Endothelial cell of umbilical vein (primary cell): Measurements from ENCODE around the gene LHPP. TPM values are rescaled to one million over a fixed set of nuclear protein-coding genes. Genes with fewer than 3 reads are reported as not detected.

Source experiments
- BruUV-seq: library from RNA; stranded (reverse); fragments of 400-500 nt; replicated peaks from 2 replicates; lab custom pipeline; 2021; lab: Mats Ljungman, UMichigan
- CTCF ChIA-PET: fragments of 300-600, 350-600 bp; sonication (Branson Sonifier 250); formaldehyde crosslinking; loops from one replicate; lab custom pipeline; 2021; ENCODE audit warnings: antibody characterized with exemption, inconsistent platforms; lab: Charles Lee
- POLR2A ChIA-PET: fragments of 300-600, 350-600 bp; sonication (Branson Sonifier 250); formaldehyde crosslinking; loops from one replicate; lab custom pipeline; 2021; ENCODE audit warnings: antibody characterized with exemption, inconsistent platforms; lab: Charles Lee
- DNase-seq: peaks from one replicate; pipeline ENCODE4 v3.0.0-alpha.2; 2011; ENCODE audit warnings: low read depth, low spot score
- FAIRE-seq: peaks from 2 replicates; lab custom pipeline; 2011; peaks lifted over from hg19 to GRCh38; lab: Jason Lieb, UNC
- H2AFZ ChIP-seq: 2 replicates; pipeline ENCODE4 v1.6.0; 2012; ENCODE audit warnings: low read depth, low read length, control low read depth, inconsistent platforms
- H3K27ac ChIP-seq: 2 replicates; pipeline ENCODE4 v1.5.1; 2011; ENCODE audit warnings: low read depth, mild to moderate bottlenecking, control low read depth, low read length, moderate library complexity; ENCODE audit not compliant: insufficient read depth
- H3K27me3 ChIP-seq, 2 experiments: 2 replicates each; pipeline versions ENCODE4 v1.6.0 to v1.6.1; 2011; ENCODE audit warnings: low read length in 2 of 2, mixed read lengths in 1 of 2; ENCODE audit not compliant: control insufficient read depth in 2 of 2, insufficient read depth in 2 of 2
- H3K36me3 ChIP-seq, 2 experiments: 2 replicates in 1 of 2; 3 replicates in 1 of 2; pipeline ENCODE4 v1.5.1; 2011; ENCODE audit warnings: low read length in 2 of 2, mild to moderate bottlenecking in 1 of 2, moderate library complexity in 1 of 2; ENCODE audit not compliant: control insufficient read depth in 2 of 2, insufficient read depth in 2 of 2; ENCODE audit errors: extremely low read depth in 1 of 2
- H3K4me1 ChIP-seq: 3 replicates; pipeline ENCODE4 v1.5.1; 2011; ENCODE audit warnings: mild to moderate bottlenecking, low read length; ENCODE audit not compliant: control insufficient read depth, insufficient read depth; ENCODE audit errors: extremely low read depth
- H3K4me2 ChIP-seq: 2 replicates; pipeline ENCODE4 v1.6.1; 2011; ENCODE audit warnings: low read length, control low read depth, mixed read lengths; ENCODE audit not compliant: insufficient read depth
- H3K4me3 ChIP-seq, 3 experiments: fragments of 200-600 bp in 1 of 3; sonication (generic), shearing (Covaris generic) in 1 of 3; replicated peaks in 1 of 3; 2 replicates each; pipeline ENCODE4 v1.5.1; 2011 to 2016; ENCODE audit warnings: control low read depth in 3 of 3, low read length in 3 of 3, mild to moderate bottlenecking in 2 of 3, inconsistent platforms in 1 of 3, low read depth in 1 of 3, moderate library complexity in 1 of 3; ENCODE audit not compliant: insufficient read depth in 1 of 3
- H3K79me2 ChIP-seq: 2 replicates; pipeline ENCODE4 v1.6.0; 2012; ENCODE audit warnings: low read length, inconsistent platforms; ENCODE audit not compliant: control insufficient read depth, insufficient read depth
- H3K9ac ChIP-seq: replicated peaks from 2 replicates; pipeline ENCODE3; 2011; ENCODE audit warnings: low read length, control low read depth; ENCODE audit not compliant: insufficient read depth; ENCODE audit errors: extremely low read depth
- H3K9me1 ChIP-seq: replicated peaks from 3 replicates; pipeline ENCODE4 v1.6.0; 2011; ENCODE audit warnings: mild to moderate bottlenecking, low read length; ENCODE audit not compliant: control insufficient read depth, insufficient read depth; ENCODE audit errors: extremely low read depth
- H3K9me3 ChIP-seq: replicated peaks from 2 replicates; pipeline ENCODE4 v1.5.1; 2012; ENCODE audit warnings: low read length, inconsistent platforms; ENCODE audit not compliant: control insufficient read depth, insufficient read depth
- H4K20me1 ChIP-seq: replicated peaks from 2 replicates; pipeline ENCODE3; 2011; ENCODE audit warnings: mild to moderate bottlenecking, low read length; ENCODE audit not compliant: control insufficient read depth, insufficient read depth; ENCODE audit errors: extremely low read depth
- CTCF ChIP-seq, 2 donors: IDR thresholded peaks; 1 replicate in 1 of 2; 2 replicates in 1 of 2; pipeline ENCODE4 v1.5.1; 2011; ENCODE audit warnings: low read length in 2 of 2, mild to moderate bottlenecking in 2 of 2, moderate library complexity in 2 of 2, control low read depth in 1 of 2, inconsistent platforms in 1 of 2, low read depth in 1 of 2; ENCODE audit not compliant: insufficient read depth in 1 of 2; ENCODE audit errors: extremely low read depth in 1 of 2
- EZH2 ChIP-seq: IDR thresholded peaks from 2 replicates; pipeline ENCODE4 v1.6.1; 2012; ENCODE audit warnings: borderline replicate concordance, low read depth, mild to moderate bottlenecking, moderate library complexity, low read length, inconsistent platforms; ENCODE audit not compliant: severe bottlenecking
- FOS ChIP-seq: IDR thresholded peaks from 2 replicates; pipeline ENCODE4 v1.6.1; 2011; ENCODE audit warnings: mild to moderate bottlenecking, low read length, moderate library complexity, borderline replicate concordance; ENCODE audit not compliant: insufficient read depth
- GATA2 ChIP-seq: IDR thresholded peaks from 2 replicates; pipeline ENCODE4 v1.7.0; 2011; ENCODE audit warnings: low read depth, mild to moderate bottlenecking, moderate library complexity, mixed read lengths, low read length; ENCODE audit not compliant: insufficient read length, insufficient read depth
- JUN ChIP-seq: IDR thresholded peaks from 2 replicates; pipeline ENCODE4 v1.6.1; 2011; ENCODE audit warnings: borderline replicate concordance, low read depth; ENCODE audit not compliant: insufficient read length, insufficient read depth
- MAX ChIP-seq: IDR thresholded peaks from 2 replicates; pipeline ENCODE4 v1.6.1; 2011; ENCODE audit not compliant: insufficient read depth, insufficient read length
- MYC ChIP-seq: IDR thresholded peaks from one replicate; pipeline ENCODE4 v1.6.1; 2011; ENCODE audit warnings: mild to moderate bottlenecking, low read depth, low read length
- POLR2A ChIP-seq: IDR thresholded peaks from 2 replicates; pipeline ENCODE4 v1.6.1; 2012; ENCODE audit warnings: low read depth, mild to moderate bottlenecking, control low read depth, low read length
- POLR2AphosphoS5 ChIP-seq: IDR thresholded peaks from 2 replicates; pipeline ENCODE4 v1.6.1; 2012; ENCODE audit warnings: low read depth, mild to moderate bottlenecking, control low read depth, low read length, moderate library complexity; ENCODE audit not compliant: insufficient read depth
- dilution Hi-C: fragments of 300-500 bp; cut with MboI; formaldehyde crosslinking; loops from one replicate; pipeline ENCODE4 v1.15.0; 2019; ENCODE audit warnings: low sequenced_read_pairs; ENCODE audit not compliant: extremely low pct_ligation_motif_present
- intact Hi-C: fragments of 100-400 bp; cut with micrococcal nuclease; formaldehyde crosslinking; loops from one replicate; pipeline ENCODE4 v1.10.0; 2022
- polyA plus RNA-seq, 4 experiments: library from polyadenylated mRNA; depleted of rRNA in 3 of 4; stranded (reverse) in 3 of 4; unstranded in 1 of 4; fragments of >200 nt; gene quantifications; 2 replicates each; pipeline versions ENCODE4 v1.2.1 to v1.2.3, GENCODE V29; 2011 to 2012; ENCODE audit warnings: missing spikeins in 1 of 4
- total RNA-seq: library from RNA; stranded (reverse); gene quantifications from 2 replicates; pipeline ENCODE4 v1.2.3, GENCODE V29; 2021

Gene LHPP
- total and polyA plus RNA-seq, 2 donors (not counting 3 experiments of a cell fraction or from before 2014, with no cell fraction given) = 5.8 to 11.2 TPM

- DNase-seq (no peak), FAIRE-seq (no peak)
- Histone ChIP-seq H3K27me3 (no peaks in the 10 kb centered on the region), H3K4me3 (no peak overlapping the region), H4K20me1 (no peaks in the 10 kb centered on the region), H3K79me2 (no peaks in the 10 kb centered on the region), H3K4me1 (no peaks in the 10 kb centered on the region), H3K4me2 (no peak overlapping the region), H3K36me3 (peaks cover 0 to 5% of the 10 kb centered on the region in 2 experiments), H3K9ac (no peak overlapping the region), H2AFZ (no peak overlapping the region), H3K9me3 (no peaks in the 10 kb centered on the region), H3K27ac (no peak overlapping the region), H3K9me1 (no peaks in the 10 kb centered on the region)
- ChIA-PET CTCF (interaction anchor here (0.8 to 1.5 kb wide), 5 partner anchors 11 to 122 kb away, joined by 3 read pairs; no protein-coding TSS in a partner anchor), POLR2A (no interaction called here)
- dilution Hi-C loops = no loop called here
- TF ChIP-seq MYC (no peak), POLR2AphosphoS5 (no peak), EZH2 (no peak), POLR2A (no peak), CTCF (IDR thresholded peaks at IDR 0.05; ENCODE audit: extremely low read depth in 1 of 2, insufficient read depth in 1 of 2, low read depth in 1 of 2, low read length in 2 of 2) (no peak), JUN (no peak), FOS (no peak), MAX (no peak), GATA2 (no peak)
- intact Hi-C loops = no loop called here
- BruUV-seq = no TSS peak
Measured at GRCh38 chr10:124659380-124659779, 197.8 kb downstream of the LHPP start.
